ENCODE data around the gene SDK1.

DNA sequence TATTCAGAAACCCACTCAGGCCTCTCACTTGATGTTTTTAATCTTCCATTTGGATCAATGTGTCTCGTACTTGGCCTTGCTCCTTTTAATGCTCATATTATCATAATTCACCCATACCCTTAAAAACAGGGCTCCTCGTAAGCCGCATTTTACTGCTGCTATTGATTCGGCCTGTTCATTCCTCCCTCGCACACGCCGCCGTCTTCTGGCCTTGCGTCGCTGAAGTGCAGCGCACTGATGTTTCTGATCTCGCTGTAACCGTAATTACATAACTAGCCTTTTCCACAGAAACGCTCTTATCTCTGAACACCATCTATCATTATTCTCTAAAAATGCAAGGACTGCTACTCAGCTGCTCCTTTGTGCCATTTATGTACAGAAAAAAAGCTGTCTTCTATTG lies 836.5 kb downstream of the SDK1 start:
- no peak for TF ChIP-seq POLR2A (IDR thresholded peaks at IDR 0.05)
- TF ChIP-seq, protein P1, sequence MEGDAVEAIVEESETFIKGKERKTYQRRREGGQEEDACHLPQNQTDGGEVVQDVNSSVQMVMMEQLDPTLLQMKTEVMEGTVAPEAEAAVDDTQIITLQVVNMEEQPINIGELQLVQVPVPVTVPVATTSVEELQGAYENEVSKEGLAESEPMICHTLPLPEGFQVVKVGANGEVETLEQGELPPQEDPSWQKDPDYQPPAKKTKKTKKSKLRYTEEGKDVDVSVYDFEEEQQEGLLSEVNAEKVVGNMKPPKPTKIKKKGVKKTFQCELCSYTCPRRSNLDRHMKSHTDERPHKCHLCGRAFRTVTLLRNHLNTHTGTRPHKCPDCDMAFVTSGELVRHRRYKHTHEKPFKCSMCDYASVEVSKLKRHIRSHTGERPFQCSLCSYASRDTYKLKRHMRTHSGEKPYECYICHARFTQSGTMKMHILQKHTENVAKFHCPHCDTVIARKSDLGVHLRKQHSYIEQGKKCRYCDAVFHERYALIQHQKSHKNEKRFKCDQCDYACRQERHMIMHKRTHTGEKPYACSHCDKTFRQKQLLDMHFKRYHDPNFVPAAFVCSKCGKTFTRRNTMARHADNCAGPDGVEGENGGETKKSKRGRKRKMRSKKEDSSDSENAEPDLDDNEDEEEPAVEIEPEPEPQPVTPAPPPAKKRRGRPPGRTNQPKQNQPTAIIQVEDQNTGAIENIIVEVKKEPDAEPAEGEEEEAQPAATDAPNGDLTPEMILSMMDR (IDR thresholded peaks at IDR 0.05), result no peak
